Liver (tissue), 9 donors: ENCODE results near the gene FLNB. TPM values are rescaled to one million over a fixed set of nuclear protein-coding genes. Genes with fewer than 3 reads are reported as not detected.

Experiments used
- DNase-seq: peaks from one replicate; pipeline ENCODE4 v3.0.0-alpha.2; 2017; ENCODE audit warnings: low spot score
- H3K27ac ChIP-seq, 2 donors: one replicate each; pipeline ENCODE4 v1.7.0; 2013; ENCODE audit warnings: inconsistent platforms in 2 of 2, low read length in 2 of 2, control low read depth in 1 of 2, low read depth in 1 of 2, mild to moderate bottlenecking in 1 of 2
- H3K27me3 ChIP-seq, 4 donors: one replicate each; pipeline versions ENCODE4 v1.6.1 to v1.7.0; 2013; ENCODE audit warnings: low read length in 3 of 4, inconsistent platforms in 1 of 4, mild to moderate bottlenecking in 1 of 4, moderate library complexity in 1 of 4; ENCODE audit not compliant: control insufficient read depth in 4 of 4, insufficient read depth in 4 of 4
- H3K36me3 ChIP-seq, 4 donors: one replicate each; pipeline versions ENCODE4 v1.6.1 to v1.7.0; 2013; ENCODE audit warnings: low read length in 3 of 4, mild to moderate bottlenecking in 3 of 4, low read depth in 1 of 4, moderate library complexity in 1 of 4; ENCODE audit not compliant: control insufficient read depth in 4 of 4, insufficient read depth in 3 of 4
- H3K4me1 ChIP-seq, 4 donors: one replicate each; pipeline versions ENCODE4 v1.6.1 to v1.7.0; 2013; ENCODE audit warnings: low read length in 3 of 4, mild to moderate bottlenecking in 3 of 4, moderate library complexity in 1 of 4; ENCODE audit not compliant: control insufficient read depth in 4 of 4, insufficient read depth in 4 of 4
- H3K4me3 ChIP-seq, 3 donors: one replicate each; pipeline versions ENCODE4 v1.6.1 to v1.7.0; 2013; ENCODE audit warnings: low read length in 3 of 3, control low read depth in 1 of 3, low read depth in 1 of 3, mild to moderate bottlenecking in 1 of 3
- H3K9ac ChIP-seq, 2 donors: one replicate each; pipeline ENCODE4 v1.7.0; 2013; ENCODE audit warnings: low read length in 2 of 2, mild to moderate bottlenecking in 2 of 2, moderate library complexity in 2 of 2, control low read depth in 1 of 2, low read depth in 1 of 2
- H3K9me3 ChIP-seq, 4 donors: one replicate each; pipeline versions ENCODE4 v1.6.1 to v1.7.0; 2013; ENCODE audit warnings: low read length in 3 of 4; ENCODE audit not compliant: control insufficient read depth in 4 of 4
- EGR1 ChIP-seq, 2 donors: IDR thresholded peaks; 2 replicates each; pipeline ENCODE4 v1.6.1; 2016 to 2018; ENCODE audit warnings: antibody characterized with exemption in 2 of 2, low read depth in 2 of 2
- FOXA1 ChIP-seq: IDR thresholded peaks from 2 replicates; pipeline ENCODE4 v1.6.1; 2016; ENCODE audit warnings: antibody characterized with exemption
- FOXA2 ChIP-seq: IDR thresholded peaks from 2 replicates; pipeline ENCODE4 v1.6.1; 2016; ENCODE audit warnings: antibody characterized with exemption
- GABPA ChIP-seq, 2 donors: IDR thresholded peaks in 1 of 2; conservative IDR thresholded peaks in 1 of 2; 2 replicates each; pipeline ENCODE4 v1.6.1; 2016; ENCODE audit warnings: antibody characterized with exemption in 2 of 2, mild to moderate bottlenecking in 1 of 2, moderate library complexity in 1 of 2
- HNF4A ChIP-seq, 2 donors: conservative IDR thresholded peaks; 2 replicates each; pipeline ENCODE4 v1.6.1; 2016; ENCODE audit warnings: antibody characterized with exemption in 2 of 2, mild to moderate bottlenecking in 2 of 2
- HNF4G ChIP-seq: IDR thresholded peaks from 2 replicates; pipeline ENCODE4 v1.6.1; 2016; ENCODE audit warnings: antibody characterized with exemption
- JUND ChIP-seq, 2 donors: IDR thresholded peaks; 2 replicates each; pipeline ENCODE4 v1.6.1; 2016; ENCODE audit warnings: antibody characterized with exemption in 2 of 2
- NR2F2 ChIP-seq: IDR thresholded peaks from 2 replicates; pipeline ENCODE4 v1.6.1; 2016; ENCODE audit warnings: antibody characterized with exemption
- RAD21 ChIP-seq, 2 donors: IDR thresholded peaks; 2 replicates each; pipeline ENCODE4 v1.6.1; 2016; ENCODE audit warnings: antibody characterized with exemption in 2 of 2, mild to moderate bottlenecking in 2 of 2
- RXRA ChIP-seq, 2 donors: IDR thresholded peaks; 2 replicates each; pipeline ENCODE4 v1.6.1; 2017 to 2018; ENCODE audit warnings: antibody characterized with exemption in 2 of 2, mild to moderate bottlenecking in 1 of 2
- SP1 ChIP-seq: IDR thresholded peaks from 2 replicates; pipeline ENCODE4 v1.6.1; 2018; ENCODE audit warnings: antibody characterized with exemption, mild to moderate bottlenecking
- TAF1 ChIP-seq: conservative IDR thresholded peaks from 2 replicates; pipeline ENCODE4 v1.6.1; 2016; ENCODE audit warnings: antibody characterized with exemption, mild to moderate bottlenecking
- YY1 ChIP-seq: IDR thresholded peaks from 2 replicates; pipeline ENCODE4 v1.6.1; 2016; ENCODE audit warnings: antibody characterized with exemption, mild to moderate bottlenecking
- WGBS: extraction: QIAGEN DNeasy Blood & Tissue Kit; methylation state at CpG from one replicate; pipeline ENCODE4 v1.1.7; 2013; 5-methylcytosine and 5-hydroxymethylcytosine counted together
- polyA plus RNA-seq, 2 donors: library from polyadenylated mRNA; stranded (reverse) in 1 of 2; unstranded in 1 of 2; fragments of 200-250 nt in 1 of 2; fragments of >200 nt in 1 of 2; fragmentation: Nextera tagmentation in 1 of 2; extraction: Ambion mirVana in 1 of 2; gene quantifications; one replicate each; pipeline versions ENCODE4 v1.2.1 to v1.2.3, GENCODE V29; 2013 to 2015
- total RNA-seq, 2 donors: library from RNA; depleted of rRNA; stranded (reverse); fragments of >200 nt; gene quantifications; one replicate each; pipeline ENCODE4 v1.2.3, GENCODE V29; 2014
- TF ChIP-seq, protein P1 (sequence below): fragments of 150-350 bp; IDR thresholded peaks from 2 replicates; pipeline ENCODE4 v1.5.1; 2017; ENCODE audit warnings: improper control_type of control experiment, low read depth, low read length; ENCODE audit not compliant: missing input control
- TF ChIP-seq, protein P2 (sequence below): IDR thresholded peaks from 2 replicates; pipeline ENCODE4 v1.6.1; 2016; ENCODE audit warnings: antibody characterized with exemption
- TF ChIP-seq, protein P3 (sequence below): IDR thresholded peaks from 2 replicates; pipeline ENCODE4 v1.6.1; 2016; ENCODE audit warnings: antibody characterized with exemption, mild to moderate bottlenecking
- TF ChIP-seq, protein P4 (sequence below): IDR thresholded peaks from 2 replicates; pipeline ENCODE4 v1.6.1; 2016; ENCODE audit warnings: antibody characterized with exemption
- TF ChIP-seq, protein P5 (sequence below): IDR thresholded peaks from 2 replicates; pipeline ENCODE4 v1.6.1; 2016; ENCODE audit warnings: antibody characterized with exemption
- donor health status: healthy.
- donor health status: healthy.
- donor health status: healthy.
- donor health status: healthy.
- donor health status: healthy.

FLNB gene
- total and polyA plus RNA-seq, 4 donors: 22.9 to 124 (median 44.3) TPM

DNA sequence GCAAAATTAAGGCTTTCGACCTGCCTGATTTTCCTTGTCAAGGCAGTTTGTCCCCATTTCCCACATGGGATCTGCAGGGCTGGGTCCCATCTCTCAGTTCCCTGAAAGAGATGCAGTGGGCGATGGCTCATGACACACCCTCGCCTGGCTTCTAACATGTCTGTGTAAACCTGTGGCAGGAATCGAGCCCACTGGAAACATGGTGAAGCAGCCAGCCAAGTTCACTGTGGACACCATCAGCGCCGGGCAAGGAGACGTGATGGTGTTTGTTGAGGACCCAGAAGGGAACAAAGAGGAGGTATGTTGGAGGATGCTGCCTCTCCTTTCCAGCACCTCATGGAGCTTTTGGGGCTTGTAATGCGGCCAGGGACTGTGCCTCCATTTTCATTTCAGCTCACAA, 86.4 kb downstream of the FLNB start:
- WGBS: 97% methylated on average over 8 of the region's 8 CpGs
- no peak overlapping the region for H3K4me3 ChIP-seq
- no peak for DNase-seq
- TF ChIP-seq, protein P1, sequence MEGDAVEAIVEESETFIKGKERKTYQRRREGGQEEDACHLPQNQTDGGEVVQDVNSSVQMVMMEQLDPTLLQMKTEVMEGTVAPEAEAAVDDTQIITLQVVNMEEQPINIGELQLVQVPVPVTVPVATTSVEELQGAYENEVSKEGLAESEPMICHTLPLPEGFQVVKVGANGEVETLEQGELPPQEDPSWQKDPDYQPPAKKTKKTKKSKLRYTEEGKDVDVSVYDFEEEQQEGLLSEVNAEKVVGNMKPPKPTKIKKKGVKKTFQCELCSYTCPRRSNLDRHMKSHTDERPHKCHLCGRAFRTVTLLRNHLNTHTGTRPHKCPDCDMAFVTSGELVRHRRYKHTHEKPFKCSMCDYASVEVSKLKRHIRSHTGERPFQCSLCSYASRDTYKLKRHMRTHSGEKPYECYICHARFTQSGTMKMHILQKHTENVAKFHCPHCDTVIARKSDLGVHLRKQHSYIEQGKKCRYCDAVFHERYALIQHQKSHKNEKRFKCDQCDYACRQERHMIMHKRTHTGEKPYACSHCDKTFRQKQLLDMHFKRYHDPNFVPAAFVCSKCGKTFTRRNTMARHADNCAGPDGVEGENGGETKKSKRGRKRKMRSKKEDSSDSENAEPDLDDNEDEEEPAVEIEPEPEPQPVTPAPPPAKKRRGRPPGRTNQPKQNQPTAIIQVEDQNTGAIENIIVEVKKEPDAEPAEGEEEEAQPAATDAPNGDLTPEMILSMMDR: no peak
- TF ChIP-seq, protein P2, sequence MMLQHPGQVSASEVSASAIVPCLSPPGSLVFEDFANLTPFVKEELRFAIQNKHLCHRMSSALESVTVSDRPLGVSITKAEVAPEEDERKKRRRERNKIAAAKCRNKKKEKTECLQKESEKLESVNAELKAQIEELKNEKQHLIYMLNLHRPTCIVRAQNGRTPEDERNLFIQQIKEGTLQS: no peak
- TF ChIP-seq JUND (IDR thresholded peaks at IDR 0.05): no peak
- TF ChIP-seq, protein P3, sequence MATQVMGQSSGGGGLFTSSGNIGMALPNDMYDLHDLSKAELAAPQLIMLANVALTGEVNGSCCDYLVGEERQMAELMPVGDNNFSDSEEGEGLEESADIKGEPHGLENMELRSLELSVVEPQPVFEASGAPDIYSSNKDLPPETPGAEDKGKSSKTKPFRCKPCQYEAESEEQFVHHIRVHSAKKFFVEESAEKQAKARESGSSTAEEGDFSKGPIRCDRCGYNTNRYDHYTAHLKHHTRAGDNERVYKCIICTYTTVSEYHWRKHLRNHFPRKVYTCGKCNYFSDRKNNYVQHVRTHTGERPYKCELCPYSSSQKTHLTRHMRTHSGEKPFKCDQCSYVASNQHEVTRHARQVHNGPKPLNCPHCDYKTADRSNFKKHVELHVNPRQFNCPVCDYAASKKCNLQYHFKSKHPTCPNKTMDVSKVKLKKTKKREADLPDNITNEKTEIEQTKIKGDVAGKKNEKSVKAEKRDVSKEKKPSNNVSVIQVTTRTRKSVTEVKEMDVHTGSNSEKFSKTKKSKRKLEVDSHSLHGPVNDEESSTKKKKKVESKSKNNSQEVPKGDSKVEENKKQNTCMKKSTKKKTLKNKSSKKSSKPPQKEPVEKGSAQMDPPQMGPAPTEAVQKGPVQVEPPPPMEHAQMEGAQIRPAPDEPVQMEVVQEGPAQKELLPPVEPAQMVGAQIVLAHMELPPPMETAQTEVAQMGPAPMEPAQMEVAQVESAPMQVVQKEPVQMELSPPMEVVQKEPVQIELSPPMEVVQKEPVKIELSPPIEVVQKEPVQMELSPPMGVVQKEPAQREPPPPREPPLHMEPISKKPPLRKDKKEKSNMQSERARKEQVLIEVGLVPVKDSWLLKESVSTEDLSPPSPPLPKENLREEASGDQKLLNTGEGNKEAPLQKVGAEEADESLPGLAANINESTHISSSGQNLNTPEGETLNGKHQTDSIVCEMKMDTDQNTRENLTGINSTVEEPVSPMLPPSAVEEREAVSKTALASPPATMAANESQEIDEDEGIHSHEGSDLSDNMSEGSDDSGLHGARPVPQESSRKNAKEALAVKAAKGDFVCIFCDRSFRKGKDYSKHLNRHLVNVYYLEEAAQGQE: no peak
- no peak for TF ChIP-seq NR2F2
- no peak for TF ChIP-seq HNF4G
- TF ChIP-seq FOXA1: no peak
- no peak for TF ChIP-seq RXRA (IDR thresholded peaks at IDR 0.05)
- no peak for TF ChIP-seq YY1
- TF ChIP-seq FOXA2: no peak
- no peak for TF ChIP-seq EGR1 (IDR thresholded peaks at IDR 0.05; ENCODE audit: low read depth in 2 of 2)
- TF ChIP-seq SP1: no peak
- TF ChIP-seq, protein P4, sequence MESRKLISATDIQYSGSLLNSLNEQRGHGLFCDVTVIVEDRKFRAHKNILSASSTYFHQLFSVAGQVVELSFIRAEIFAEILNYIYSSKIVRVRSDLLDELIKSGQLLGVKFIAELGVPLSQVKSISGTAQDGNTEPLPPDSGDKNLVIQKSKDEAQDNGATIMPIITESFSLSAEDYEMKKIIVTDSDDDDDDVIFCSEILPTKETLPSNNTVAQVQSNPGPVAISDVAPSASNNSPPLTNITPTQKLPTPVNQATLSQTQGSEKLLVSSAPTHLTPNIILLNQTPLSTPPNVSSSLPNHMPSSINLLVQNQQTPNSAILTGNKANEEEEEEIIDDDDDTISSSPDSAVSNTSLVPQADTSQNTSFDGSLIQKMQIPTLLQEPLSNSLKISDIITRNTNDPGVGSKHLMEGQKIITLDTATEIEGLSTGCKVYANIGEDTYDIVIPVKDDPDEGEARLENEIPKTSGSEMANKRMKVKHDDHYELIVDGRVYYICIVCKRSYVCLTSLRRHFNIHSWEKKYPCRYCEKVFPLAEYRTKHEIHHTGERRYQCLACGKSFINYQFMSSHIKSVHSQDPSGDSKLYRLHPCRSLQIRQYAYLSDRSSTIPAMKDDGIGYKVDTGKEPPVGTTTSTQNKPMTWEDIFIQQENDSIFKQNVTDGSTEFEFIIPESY: no peak
- TF ChIP-seq, protein P5, sequence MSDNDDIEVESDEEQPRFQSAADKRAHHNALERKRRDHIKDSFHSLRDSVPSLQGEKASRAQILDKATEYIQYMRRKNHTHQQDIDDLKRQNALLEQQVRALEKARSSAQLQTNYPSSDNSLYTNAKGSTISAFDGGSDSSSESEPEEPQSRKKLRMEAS: no peak
- no peak for TF ChIP-seq RAD21 (IDR thresholded peaks at IDR 0.05)
- no peak for TF ChIP-seq GABPA (IDR thresholded peaks at IDR 0.05 in 1 of 2, conservative IDR thresholded peaks at IDR 0.05 in 1 of 2)
- TF ChIP-seq TAF1: no peak
- no peak for TF ChIP-seq HNF4A (conservative IDR thresholded peaks at IDR 0.05)
- peaks cover 0 to 13% (median 0%) of the 10 kb centered on the region in 4 donors for H3K4me1 ChIP-seq
- H3K36me3 ChIP-seq: peaks cover 0 to 28% (median 23%) of the 10 kb centered on the region in 4 donors
- no peaks in the 10 kb centered on the region for H3K9me3 ChIP-seq
- H3K9ac ChIP-seq: no peak overlapping the region
- H3K27ac ChIP-seq: no peak overlapping the region
- no peaks in the 10 kb centered on the region for H3K27me3 ChIP-seq
